Hindlimb muscle (tissue), 1 donor: Measurements from ENCODE around the gene MVK. TPM values are rescaled to one million over a fixed set of nuclear protein-coding genes. Genes with fewer than 3 reads are reported as not detected.

Source experiments
- DNase-seq: peaks from one replicate; pipeline ENCODE4 v3.0.0-alpha.2; 2013
- polyA plus RNA-seq: library from polyadenylated mRNA; unstranded; fragments of 120-200 nt; gene quantifications from one replicate; pipeline ENCODE4 v1.2.1, GENCODE V29; 2013; ENCODE audit not compliant: insufficient read length

MVK gene
- polyA plus RNA-seq, 1 donor = 18.3 TPM

DNA sequence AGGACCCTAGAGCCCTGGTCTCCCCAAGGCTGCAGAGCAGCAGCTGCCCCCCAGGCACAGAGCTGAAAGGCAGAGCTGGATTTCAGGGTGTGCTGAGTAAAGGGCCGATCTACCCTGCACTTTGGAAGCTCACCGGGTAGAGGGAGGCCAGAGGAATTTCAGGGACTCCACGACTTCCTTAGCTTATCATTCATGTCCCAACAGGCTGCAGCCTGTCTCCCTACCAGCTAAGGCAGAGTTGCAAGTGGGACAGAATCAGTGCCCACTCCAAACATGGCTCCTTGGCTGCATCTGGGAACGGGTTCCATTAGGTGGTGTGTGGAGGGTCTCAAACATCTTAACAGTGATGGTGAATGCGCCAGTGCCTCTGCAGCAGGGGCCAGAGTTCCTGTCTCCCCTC, 27.8 kb upstream of the MVK start:
- no peak for DNase-seq

DNA sequence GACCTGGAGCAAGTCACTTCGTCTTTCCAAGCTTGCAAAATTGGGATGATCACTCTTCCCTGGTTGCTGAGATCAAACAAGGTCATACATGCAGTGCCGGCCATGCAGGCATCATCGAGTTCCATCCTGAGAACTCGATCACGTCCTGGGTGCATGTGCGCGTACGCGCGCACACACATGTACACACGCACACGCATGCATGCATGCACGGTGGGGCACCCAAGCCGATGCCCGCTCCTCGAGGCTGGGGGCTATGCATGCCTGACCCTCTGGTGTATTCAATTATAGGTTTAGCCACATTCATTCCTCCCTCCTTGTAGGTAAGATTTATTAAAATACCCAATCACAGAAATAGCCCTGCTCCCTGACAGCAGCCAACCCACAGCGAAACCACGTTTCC, 26.3 kb upstream of the MVK start:
- no peak for DNase-seq

DNA sequence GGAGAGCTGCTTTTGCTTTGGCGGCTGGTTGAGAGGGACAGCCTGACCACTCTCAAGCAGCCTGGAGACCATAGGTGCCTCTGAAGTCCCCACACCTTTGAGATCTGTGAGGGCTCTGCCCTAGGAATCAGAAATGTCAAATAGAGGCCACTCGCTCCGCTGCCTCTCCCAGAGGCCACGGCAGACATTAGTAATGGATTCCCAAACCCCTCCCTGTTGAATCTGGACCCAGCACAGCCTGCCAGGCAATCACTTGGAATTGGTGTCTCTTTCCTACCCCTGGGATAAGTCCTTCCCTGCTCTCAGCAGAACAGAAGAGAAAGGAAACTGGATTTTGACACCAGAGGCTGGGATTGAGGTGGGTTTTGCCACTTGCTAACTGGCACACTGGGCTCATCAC, 25.3 kb upstream of the MVK start:
- DNase-seq = no peak

DNA sequence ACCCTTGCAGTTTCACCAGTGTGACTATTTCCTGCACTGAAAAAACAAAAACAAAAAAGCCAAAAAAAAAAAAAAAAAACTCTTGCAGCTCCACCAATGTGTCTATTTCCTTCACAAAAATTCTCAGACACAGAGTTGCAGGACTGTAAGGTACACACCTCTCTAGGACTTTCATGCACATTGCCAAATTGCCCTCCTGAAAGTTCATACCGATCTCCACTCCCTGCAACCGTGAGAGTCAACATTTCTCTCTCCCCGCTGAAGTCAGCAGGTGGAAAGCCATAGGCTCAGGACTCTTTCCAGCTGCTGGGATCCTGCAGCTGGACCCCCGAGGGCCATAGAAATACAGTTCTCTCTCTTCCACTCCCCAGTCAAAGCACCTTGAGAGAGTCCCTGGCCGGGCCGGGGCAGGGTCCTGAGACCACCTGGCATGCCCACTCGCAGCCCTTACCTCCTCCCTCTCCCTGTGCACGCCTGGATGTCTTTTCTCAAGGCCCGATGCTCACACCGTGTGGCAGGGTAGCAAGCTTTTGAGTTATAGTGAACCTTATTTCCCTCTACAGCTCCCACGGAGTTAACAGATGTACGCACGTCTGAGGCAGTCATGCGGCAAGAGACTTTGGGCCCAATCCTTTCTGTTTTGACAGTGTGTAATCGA, 23.9 kb upstream of the MVK start:
- no peak for DNase-seq

DNA sequence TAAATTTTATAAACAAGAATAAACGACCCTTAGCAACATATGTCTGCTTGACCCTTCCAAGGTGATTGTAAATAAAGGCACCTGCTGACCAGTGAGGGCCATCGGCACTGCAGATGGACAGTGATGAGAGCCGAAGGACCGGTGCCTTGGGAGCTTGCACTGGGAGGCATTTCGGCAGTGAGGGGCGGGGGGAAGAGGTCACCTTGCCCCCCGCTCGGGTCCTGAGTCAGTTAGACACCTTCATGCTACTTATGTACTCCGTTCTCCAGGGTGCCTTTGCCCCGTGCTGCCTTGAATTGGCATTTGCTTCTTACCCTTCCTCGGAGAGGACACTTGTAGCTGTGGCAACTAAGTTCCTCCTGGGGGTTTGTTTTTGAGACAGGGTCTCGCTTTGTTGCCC, 23.3 kb upstream of the MVK start:
- no peak for DNase-seq

DNA sequence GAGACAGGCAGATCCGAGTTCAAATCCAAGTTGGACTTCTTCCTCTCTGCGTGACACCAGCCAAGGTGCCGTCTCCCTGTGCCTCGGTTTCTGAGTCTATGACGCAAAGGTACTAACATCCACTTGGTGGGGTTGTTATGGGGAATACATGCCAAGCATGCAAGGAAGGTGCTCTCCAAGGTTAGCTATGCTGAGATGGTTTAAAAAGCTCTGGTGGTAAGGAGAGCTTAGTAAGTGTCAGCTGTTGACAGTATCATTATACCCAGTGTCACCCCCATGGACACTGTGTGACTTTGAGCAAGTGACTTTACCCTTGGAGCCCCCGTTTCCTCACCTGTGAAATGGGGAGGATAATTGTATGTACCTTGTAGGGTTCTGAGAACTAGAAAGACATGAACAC, 22.5 kb upstream of the MVK start:
- no peak for DNase-seq

DNA sequence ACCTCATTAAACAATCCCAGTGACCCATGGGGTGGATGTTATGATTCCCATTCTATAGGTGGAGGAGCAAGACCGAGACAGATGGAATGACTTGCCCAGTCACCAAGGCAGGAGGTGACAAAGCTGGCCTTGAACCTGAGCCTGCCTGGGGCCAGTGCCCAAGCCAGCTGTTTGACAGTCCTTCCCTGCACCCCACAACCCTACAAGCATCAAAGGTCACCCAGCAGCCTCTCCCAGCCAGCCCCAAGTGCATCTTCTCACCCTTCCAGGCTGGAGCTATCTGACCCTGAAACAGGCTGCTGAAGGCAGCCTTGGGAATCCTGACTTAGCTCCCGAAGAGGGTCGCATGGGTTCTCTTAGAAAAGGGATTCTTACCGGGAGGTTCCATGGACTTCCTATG, 20.6 kb upstream of the MVK start:
- DNase-seq = no peak

DNA sequence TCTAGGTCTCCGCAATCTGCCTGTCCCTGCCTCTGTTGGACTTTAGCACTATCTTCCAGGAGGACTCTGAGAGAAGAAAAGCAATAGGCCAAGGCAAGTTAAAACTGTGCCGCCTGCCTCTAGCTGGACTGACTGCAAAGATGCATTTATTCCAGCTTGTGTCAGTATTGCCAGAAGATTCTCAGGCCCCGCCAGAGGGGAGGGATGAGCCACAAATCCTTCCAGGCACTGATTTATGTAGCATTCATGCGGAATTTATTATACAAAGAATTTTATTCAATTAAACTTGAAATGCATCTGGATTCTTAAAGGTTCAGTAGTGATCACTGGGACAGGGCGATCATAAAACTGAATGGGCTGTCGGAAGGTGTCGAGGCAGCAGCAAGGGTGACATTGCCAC, 20.1 kb upstream of the MVK start:
- DNase-seq = no peak

DNA sequence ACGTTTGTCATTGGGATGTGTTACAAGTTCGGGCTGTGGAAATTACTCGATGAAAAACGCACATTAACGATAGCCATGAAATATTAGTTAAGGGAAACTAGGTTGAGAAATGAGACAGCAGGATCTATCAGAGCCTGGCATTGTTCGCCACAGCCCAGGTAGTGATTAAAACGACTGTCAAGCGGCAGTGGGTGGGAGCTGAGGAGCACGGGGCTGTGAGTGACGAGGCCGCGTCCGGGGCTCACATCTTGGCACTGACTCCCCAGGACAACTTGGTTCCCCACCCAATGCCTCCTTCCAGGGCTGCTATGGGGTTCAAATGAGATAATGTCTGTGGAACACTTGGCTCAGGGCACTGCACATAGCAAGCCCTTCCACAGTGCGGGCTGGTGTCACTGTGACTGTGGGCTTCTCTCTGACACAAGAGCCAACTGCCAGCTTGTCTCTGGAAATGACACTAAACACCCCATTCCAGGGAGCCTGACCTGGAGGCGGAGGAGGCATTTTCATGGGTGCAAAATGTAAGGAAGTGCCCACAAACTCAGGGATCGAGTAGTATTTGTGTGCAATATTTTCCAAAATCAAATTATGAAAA, 19.6 kb upstream of the MVK start:
- DNase-seq = no peak

DNA sequence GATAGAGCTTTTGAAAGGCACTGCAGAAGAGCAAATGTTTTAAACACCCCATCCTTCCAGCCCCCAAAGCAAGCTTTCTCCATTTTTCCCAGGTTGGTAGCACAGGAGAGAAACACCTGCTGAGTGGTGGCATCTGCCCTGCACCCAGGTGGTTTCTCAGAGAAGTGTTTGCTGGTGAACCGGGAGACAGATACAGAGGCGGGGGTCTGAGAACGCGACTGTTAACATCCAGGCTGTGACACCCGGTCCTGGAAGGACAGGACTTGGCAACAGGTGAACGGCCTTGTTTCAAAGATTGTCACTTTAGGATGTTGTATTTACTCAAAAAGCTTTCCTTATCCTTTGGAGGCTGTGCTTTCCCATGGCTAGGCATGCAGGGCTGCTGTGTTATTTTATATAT, 18.8 kb upstream of the MVK start:
- DNase-seq = no peak

DNA sequence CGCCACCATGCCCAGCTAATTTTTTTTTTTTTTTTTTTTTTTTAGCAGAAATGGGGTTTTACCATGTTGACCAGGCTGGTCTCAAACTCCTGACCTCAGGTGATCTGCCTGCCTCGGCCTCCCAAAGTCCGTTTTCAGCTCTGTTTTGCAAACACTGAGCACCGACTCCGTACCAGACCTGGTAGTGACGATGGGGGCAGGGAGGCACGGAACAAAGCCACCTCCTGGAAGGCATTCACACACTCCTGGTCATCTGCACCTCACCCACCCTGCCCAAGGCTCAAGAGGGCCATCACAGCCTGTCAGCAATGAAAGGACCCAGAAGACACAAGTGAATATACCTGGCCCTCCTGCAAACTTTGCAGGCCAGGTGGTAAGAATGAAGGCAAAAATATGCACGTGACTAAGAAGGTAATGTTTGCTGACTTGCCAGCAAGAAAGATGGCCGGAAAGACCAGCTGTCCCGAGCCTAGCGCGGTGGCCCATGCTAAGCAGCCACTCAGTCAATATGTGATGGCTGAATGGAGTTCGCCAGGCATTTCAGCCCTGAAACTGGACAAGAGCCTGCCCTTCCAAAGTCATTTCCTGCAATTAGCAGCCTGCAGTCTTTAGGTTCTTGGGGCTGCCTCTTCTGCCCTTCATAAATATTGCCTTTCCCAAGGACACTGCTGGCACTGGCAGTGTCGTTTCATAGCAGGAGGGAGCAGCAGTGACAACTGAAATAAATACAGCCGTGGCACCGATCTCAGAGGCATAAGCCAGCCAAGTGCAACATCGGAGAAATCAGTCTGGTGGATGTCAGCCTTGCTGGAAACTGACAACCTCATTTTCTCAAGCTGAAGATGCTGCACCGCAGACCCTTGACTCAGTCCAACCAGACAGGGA, 17.9 kb upstream of the MVK start:
- DNase-seq = no peak

DNA sequence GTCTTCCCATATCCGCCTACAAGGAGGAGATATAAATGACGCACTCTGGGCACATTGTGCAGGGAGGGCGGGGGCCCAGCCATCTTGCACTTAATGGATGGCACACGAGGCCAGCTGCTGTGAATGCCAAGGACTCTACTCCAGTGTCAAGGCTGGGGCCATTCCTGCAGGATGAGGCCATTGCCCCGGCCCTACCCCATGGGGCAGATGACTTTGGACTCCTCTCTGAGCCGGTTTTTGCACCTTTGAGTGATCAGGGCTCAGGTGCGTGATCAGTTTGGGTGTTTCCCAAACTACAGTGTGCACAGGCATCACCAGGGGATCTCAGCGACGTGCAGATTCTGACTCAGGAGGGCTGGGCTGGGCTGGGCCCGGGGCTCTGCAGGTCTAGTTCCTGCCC, 16.4 kb upstream of the MVK start:
- no peak for DNase-seq

DNA sequence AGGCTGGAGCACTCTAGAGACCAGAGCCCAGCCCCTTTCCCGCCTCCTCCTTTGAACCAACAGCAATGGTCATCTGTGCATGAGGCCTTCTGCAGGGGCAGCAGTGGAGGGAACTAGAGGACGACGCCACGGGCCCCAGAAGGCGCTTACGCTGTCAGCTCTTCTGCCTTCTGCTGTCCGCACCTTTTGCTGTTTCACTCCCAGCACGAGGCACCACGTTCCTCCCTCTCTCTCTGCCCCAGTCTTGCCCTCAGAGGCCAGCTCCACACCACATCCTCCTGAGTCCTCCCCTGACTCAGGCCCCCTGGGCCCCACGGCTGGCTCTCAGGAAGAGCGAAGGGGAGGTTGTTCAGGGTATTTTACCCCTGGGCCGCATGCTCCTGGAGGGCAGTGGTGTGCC, 15.8 kb upstream of the MVK start:
- DNase-seq = no peak

DNA sequence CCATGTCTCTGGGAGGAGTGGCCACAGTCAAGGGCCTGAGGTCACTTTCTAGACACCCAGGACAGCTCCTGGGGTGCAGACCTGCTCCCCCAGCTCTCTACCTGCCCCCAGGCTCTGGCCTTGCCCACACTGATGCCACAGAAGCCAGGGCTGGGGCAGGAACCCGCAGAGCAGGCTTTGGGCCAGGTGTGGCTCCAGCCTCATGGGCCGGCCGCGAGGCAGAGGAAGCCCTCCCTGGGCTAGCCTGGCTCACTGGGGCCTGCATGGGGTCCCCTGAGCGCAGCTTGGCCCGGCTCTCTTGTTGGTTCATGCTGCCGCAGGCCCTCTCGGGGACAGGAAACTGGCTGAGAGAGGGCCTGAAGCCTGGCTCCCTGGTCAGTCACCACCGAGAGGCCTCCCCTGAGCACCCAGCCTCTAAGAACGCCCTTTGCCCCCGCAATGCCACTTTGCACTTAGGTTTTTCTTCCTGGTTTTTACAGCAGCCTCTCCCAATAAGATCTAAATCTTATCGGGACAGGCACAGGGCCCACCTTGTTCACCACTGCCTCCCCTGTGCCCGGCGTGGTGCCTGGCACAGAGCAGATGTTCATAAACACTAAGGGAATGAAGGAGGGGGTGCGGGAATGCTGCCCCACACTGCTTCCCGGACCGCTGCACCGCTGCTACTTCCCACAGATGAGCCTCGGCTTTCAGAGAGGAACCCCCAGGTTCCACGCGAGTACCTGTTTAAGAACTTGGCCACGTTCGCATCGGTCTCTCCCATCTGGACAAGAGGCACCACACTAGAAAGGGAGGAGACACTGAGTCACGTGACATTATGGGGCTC, 15.0 kb upstream of the MVK start:
- no peak for DNase-seq

DNA sequence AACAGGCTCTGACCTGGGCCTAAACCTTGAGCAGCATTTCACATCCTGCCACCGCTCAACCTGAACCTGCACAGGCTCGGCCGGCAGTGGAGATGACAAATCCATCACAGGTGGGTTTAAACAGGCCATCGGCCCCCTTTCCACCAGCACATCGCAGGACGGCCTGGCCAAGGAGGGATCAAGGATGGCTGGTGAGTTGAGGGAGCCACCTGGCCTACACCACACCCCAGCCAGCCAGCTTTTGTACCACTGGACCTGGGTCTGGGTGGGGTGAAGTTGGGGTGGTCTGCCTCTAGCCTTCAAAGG, 14.4 kb upstream of the MVK start:
- DNase-seq = no peak

DNA sequence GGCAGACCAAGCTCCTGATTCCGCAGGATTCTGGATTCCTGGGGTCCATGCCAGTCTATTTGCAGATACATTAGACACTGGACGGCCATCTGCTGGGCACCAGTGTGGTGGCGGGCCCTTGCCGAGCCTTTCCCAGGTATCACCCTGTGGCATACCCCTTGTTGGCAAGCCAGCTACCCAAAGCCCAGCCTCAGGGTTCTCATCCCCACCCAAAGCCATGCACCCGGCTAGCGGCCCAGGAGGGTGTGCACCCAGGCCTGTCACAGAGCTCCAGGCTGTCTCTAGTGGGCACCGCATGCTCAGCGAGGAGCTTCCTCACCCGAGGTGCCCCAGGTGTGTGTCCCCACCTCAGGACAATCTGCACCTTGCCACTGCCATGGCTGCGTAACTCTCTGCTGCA, 14.0 kb upstream of the MVK start:
- DNase-seq = no peak

DNA sequence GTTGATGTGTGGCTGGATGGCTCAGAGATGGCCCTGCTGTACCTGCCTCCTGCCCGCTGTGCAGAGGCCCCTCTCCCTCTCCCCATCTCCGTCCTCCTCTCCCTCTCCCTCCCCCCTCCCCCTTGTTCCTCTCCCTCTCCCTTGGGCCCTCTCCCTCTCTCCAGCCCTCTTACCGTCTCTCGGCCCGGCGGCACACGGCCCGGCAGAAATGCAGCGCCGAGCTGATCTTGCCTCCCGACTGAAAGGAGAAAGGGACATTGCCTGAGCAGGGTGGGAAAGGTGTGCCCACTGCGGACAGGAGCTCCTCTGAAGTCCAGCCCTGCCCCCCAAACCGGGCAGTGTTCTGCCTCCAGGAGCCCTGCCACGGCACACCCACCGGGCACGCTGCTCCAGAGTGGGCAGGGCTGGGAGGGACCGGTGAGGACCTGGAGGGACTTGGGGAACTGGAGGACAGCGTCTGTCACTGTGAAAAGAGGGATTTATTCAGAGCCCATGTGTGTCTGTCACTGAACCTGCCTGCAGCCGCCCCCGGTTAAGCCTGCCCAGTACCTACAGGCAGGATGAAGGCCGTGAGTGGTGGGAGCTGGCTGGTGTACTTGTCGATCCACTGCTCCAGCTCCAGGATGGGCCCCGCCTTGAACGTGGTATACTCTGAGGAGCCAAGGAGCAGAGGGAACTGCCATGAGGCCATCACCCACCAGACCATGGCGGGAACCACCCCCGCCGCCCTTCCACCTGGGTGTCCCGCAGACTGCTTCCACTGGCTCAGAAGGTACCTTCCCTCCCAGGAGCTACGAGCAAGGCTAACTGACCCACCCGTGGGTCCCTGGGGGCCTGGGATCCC, 12.5 kb upstream of the MVK start:
- DNase-seq = no peak

DNA sequence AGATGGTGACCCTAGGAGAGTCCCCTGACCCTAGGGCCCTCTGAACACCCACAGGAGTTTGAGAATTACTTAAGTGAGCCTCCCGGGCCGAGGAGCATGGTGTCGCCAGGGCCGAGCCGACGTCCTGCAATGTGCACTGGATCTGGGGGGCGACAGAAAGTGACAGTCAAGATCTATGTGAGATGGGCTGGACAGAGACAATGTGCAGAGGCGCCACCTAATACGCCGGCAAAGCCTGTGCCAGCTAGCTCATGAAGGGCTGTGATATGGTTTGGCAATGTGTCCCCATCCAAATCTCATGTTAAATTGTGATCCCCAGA, 11.9 kb upstream of the MVK start:
- no peak for DNase-seq

DNA sequence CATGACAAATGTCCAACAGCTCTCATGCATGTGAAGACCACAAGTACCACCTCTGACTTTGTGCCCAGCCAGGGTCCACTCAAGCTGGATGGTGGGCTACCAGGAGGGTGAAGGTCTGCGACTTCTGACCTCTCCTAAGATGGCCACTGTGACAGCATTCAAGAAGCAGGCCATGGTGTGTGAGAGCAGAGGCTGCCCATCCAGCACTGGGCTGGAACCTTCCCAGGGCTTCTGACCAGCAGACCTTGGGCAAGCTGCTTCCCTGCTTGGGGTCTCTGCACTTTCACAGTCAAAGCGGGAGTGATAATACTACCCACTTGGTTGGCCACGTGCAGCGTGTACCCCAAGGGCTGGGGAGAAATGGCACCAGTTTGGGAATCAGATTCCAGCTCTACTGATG, 10.7 kb upstream of the MVK start:
- no peak for DNase-seq

DNA sequence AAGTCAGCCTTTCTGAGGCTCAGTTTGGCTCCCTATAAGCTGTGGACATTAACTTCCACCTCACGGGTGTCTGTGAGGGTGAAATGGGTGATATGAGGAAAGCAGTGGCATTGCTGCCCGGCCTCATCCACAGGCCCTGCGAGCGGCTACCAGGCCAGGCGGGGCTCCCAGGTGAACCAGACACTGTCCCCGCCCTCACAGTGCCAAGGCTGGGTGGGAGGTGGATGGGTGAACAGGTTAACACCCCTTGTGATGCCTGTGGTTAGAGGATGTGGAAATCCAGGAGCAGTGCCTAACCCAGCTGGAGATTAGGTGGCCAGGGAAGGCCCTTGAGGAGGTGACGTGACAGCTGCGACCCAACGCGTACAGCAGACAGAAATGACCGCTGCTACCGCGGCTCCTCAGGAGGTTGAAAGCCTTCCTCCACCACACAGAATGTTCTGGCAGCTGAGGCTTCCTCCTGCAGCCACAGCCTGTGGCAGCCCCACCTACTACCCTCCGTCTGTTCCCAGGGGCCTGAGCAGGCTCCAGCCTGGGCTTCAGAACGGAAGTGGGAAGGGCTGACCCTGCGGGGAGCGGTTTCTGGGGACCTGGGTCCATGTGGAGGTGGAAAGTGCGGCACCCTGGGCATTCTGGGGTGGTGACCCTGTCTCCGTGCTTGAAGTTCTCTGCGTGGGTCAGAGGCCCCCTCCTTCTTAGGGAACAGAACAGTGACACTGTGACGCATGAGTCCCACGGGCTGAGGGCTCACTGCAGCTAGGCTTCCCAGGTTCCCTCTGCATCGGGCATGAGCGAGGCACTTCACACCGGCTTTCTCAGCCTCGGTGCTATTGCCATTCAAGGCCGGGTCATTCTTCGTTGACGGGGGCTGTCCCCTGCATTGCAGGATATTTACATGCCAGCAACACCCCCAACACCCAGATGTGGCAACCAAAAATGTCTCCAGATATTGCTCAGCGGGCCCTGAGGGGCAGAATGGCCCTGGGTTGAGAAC, 10.0 kb upstream of the MVK start:
- DNase-seq = no peak

DNA sequence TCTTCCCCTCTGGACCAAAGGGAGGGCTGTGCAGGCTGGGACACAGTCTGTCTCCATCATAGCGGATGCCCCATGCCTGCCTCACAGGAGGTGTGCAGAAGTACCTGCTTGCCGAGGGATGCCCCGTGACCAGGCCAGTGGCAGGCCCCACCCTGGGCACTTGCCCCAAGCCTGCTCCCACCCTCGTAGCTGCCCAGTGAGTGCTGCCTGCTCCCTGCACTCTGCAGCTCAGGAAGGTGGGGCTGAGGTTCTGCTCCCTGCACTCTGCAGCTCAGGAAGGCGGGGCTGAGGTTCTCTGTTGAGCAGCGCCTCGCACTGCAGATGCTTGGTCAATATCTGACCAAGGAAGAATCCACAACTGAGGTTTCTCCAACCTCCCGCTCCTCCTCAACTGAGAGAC, 7.2 kb upstream of the MVK start:
- no peak for DNase-seq
